ENCODE measurements around the gene CBX6.

- TF ChIP-seq CTCF (IDR thresholded peaks at IDR 0.05) (no peak), POLR2A (IDR thresholded peaks at IDR 0.05) (no peak)
Observed at GRCh38 chr22:38864361-38865191, 7.4 kb downstream of the CBX6 start.
